AG09319 (cell line): ENCODE measurements around the gene MRPL9.

ENCODE experiments used
- DNase-seq: peaks from one replicate; pipeline ENCODE4 v3.0.0-alpha.2; 2010; ENCODE audit warnings: low read depth; ENCODE audit errors: extremely low read depth
- CTCF ChIP-seq: IDR thresholded peaks from 2 replicates; pipeline ENCODE4 v1.5.1; 2011; ENCODE audit warnings: low read depth, mild to moderate bottlenecking, inconsistent platforms, low read length, moderate library complexity

MRPL9 gene

GRCh38 chr1:151806170-151806569, 42.9 kb upstream of the MRPL9 start:
- no peak for TF ChIP-seq CTCF
- no peak for DNase-seq

GRCh38 chr1:151805066-151805820, 41.9 kb upstream of the MRPL9 start, which contains the start of gene LINGO4:
Gene LINGO4 (minus strand): TSS chr1:151805419. CDS start chr1:151802704, 2,715 bp downstream.
- no peak for TF ChIP-seq CTCF
- no peak for DNase-seq

GRCh38 chr1:151803915-151804314, 40.6 kb upstream of the MRPL9 start:
- no peak for DNase-seq
- no peak for TF ChIP-seq CTCF

GRCh38 chr1:151803164-151803563, 39.9 kb upstream of the MRPL9 start:
- no peak for TF ChIP-seq CTCF

GRCh38 chr1:151802372-151802771, 39.1 kb upstream of the MRPL9 start:
- DNase-seq: no peak
- TF ChIP-seq CTCF: no peak

More at GRCh38 chr1:151803164-151803563, 39.9 kb upstream of the MRPL9 start:
- no peak for DNase-seq

- DNase-seq: no peak
- TF ChIP-seq CTCF: no peak
These were observed 38.5 kb upstream of the MRPL9 start for GRCh38 chr1:151801846-151802245.

- DNase-seq: no peak
- TF ChIP-seq CTCF: no peak
These were observed 38.1 kb upstream of the MRPL9 start for GRCh38 chr1:151801310-151801820.
